Measurements from ENCODE around the gene TAGLN.

TAGLN gene

DNA sequence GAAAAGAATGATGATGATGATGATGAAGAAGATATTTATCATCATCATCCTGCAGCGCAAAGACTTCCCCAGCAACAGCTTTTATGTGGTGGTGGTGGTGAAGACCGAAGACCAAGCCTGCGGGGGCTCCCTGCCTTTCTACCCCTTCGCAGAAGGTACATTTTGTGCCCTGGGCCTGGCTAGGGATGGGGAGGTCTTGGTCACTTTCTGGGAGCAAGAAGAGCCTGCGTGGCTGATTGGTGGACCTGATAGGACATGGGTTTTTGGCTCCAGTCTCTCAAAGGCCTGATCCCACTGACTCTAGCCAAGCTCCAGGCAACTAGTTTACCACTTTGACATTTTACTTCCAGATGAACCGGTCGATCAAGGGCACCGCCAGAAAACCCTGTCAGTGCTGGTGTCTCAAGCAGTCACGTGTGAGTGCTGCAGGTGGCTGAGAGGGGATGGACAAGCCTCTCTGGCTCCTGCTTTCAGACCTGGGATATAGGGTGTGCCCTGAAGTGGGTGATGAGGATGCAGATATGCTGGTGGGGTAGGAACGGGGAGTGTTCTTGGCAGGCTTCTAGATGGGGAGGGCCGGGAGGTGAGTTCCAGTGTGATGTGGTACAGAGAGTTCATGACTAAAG lies 15.3 kb upstream of the TAGLN start:
- H3K4me3 ChIP-seq (ENCODE audit: low read length): no peak overlapping the region
- H3K9ac ChIP-seq (ENCODE audit: low read length): no peak overlapping the region
- H3K27ac ChIP-seq (ENCODE audit: low read length): no peak overlapping the region
- TF ChIP-seq, protein P1, sequence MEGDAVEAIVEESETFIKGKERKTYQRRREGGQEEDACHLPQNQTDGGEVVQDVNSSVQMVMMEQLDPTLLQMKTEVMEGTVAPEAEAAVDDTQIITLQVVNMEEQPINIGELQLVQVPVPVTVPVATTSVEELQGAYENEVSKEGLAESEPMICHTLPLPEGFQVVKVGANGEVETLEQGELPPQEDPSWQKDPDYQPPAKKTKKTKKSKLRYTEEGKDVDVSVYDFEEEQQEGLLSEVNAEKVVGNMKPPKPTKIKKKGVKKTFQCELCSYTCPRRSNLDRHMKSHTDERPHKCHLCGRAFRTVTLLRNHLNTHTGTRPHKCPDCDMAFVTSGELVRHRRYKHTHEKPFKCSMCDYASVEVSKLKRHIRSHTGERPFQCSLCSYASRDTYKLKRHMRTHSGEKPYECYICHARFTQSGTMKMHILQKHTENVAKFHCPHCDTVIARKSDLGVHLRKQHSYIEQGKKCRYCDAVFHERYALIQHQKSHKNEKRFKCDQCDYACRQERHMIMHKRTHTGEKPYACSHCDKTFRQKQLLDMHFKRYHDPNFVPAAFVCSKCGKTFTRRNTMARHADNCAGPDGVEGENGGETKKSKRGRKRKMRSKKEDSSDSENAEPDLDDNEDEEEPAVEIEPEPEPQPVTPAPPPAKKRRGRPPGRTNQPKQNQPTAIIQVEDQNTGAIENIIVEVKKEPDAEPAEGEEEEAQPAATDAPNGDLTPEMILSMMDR (IDR thresholded peaks at IDR 0.05; ENCODE audit: low read depth, low read length): no peak
- TF ChIP-seq EZH2phosphoT487 (IDR thresholded peaks at IDR 0.05; ENCODE audit: low read depth): no peak
- no peaks in the 10 kb centered on the region for H3K27me3 ChIP-seq (ENCODE audit: low read depth, low read length)
- peaks cover 10% of the 10 kb centered on the region; the same call in 1 of the 2 replicates for H3K79me2 ChIP-seq (ENCODE audit: low read length)
- H3K36me3 ChIP-seq (replicated peaks; ENCODE audit: low read depth, low read length): peaks cover 10% of the 10 kb centered on the region
- no peak overlapping the region for H3K4me2 ChIP-seq (ENCODE audit: low read length)
- H4K20me1 ChIP-seq (ENCODE audit: insufficient read depth, low read length): no peaks in the 10 kb centered on the region
- peaks cover 53% of the 10 kb centered on the region for H3K4me1 ChIP-seq (ENCODE audit: low read length)
- no peaks in the 10 kb centered on the region for H3K9me3 ChIP-seq (ENCODE audit: insufficient read depth, low read length)
- H2AFZ ChIP-seq (ENCODE audit: low read depth, low read length): no peak overlapping the region

DNA sequence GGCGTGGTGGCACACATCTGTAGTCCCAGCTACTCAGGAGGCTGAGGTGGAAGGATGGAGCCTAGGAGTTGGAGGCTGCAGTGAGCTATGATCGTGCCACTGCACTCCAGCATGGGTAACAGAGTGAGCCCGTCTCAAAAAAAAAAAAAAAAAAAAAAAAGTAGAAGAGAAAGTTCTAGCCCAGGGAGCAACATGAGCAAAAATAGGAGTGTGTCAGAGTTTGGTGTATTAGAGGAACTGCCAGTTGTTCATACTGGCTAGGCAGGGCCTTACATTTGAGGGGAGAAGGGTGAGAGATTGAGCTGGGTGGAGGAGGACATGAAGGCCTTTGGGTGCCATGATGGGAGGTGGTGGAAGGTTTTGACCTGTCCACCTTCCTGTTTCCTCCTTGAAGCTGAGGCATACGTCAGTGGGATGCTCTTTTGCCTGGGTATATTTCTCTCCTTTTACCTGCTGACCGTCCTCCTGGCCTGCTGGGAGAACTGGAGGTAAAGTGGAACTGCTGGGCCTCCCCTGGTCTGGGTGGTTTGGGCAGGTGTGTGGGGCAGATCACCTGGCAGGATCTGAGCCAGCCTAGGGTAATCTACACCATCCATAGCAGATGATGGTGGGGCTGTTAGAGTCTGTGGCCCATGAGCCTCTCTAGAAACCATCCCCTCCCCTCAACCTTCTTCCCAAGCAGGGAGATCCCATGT lies 13.3 kb upstream of the TAGLN start:
- Histone ChIP-seq H4K20me1 (ENCODE audit: insufficient read depth, low read length) (no peaks in the 10 kb centered on the region), H2AFZ (ENCODE audit: low read depth, low read length) (no peak overlapping the region), H3K79me2 (ENCODE audit: low read length) (no peaks in the 10 kb centered on the region), H3K4me1 (ENCODE audit: low read length) (peaks cover 58% of the 10 kb centered on the region), H3K4me3 (ENCODE audit: low read length) (peak overlapping the region; percentile 31), H3K9ac (ENCODE audit: low read length) (peak overlapping the region; percentile 52; the same call in 1 of the 2 replicates), H3K36me3 (replicated peaks; ENCODE audit: low read depth, low read length) (peaks cover 15% of the 10 kb centered on the region), H3K9me3 (ENCODE audit: insufficient read depth, low read length) (no peaks in the 10 kb centered on the region), H3K27me3 (ENCODE audit: low read depth, low read length) (no peaks in the 10 kb centered on the region), H3K27ac (ENCODE audit: low read length) (peak overlapping the region; percentile 89), H3K4me2 (ENCODE audit: low read length) (peak overlapping the region; percentile 71)
- no peak for TF ChIP-seq EZH2phosphoT487 (IDR thresholded peaks at IDR 0.05; ENCODE audit: low read depth)
- TF ChIP-seq, protein P1 (IDR thresholded peaks at IDR 0.05; ENCODE audit: low read depth, low read length): no peak

DNA sequence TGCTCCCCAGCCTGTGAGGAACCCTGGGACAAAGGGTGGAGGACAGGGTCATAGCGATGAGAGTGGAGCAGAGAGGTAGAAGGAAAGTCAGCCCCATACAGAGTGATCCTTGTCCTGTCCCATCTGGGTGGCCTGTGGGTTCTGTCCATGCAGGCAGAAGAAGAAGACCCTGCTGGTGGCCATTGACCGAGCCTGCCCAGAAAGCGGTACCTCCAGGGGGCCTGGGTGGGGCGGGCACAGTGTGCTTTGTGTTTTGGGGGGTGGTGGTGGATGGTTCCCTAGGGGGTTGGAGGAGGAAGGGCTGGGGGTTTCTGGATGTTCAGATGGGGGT lies 12.8 kb upstream of the TAGLN start:
- Histone ChIP-seq H3K27me3 (ENCODE audit: low read depth, low read length) (no peaks in the 10 kb centered on the region), H3K9ac (ENCODE audit: low read length) (peak overlapping the region; percentile 52; the same call in 1 of the 2 replicates), H4K20me1 (ENCODE audit: insufficient read depth, low read length) (no peaks in the 10 kb centered on the region), H3K4me3 (ENCODE audit: low read length) (peak overlapping the region; percentile 31; the same call in 1 of the 2 replicates), H3K36me3 (replicated peaks; ENCODE audit: low read depth, low read length) (peaks cover 15% of the 10 kb centered on the region), H3K9me3 (ENCODE audit: insufficient read depth, low read length) (no peaks in the 10 kb centered on the region), H3K4me1 (ENCODE audit: low read length) (peaks cover 54% of the 10 kb centered on the region), H3K4me2 (ENCODE audit: low read length) (peak overlapping the region; percentile 71), H2AFZ (ENCODE audit: low read depth, low read length) (no peak overlapping the region), H3K79me2 (ENCODE audit: low read length) (no peaks in the 10 kb centered on the region), H3K27ac (ENCODE audit: low read length) (peak overlapping the region; percentile 89)
- TF ChIP-seq EZH2phosphoT487 (IDR thresholded peaks at IDR 0.05; ENCODE audit: low read depth): no peak
- TF ChIP-seq, protein P1 (IDR thresholded peaks at IDR 0.05; ENCODE audit: low read depth, low read length): no peak

DNA sequence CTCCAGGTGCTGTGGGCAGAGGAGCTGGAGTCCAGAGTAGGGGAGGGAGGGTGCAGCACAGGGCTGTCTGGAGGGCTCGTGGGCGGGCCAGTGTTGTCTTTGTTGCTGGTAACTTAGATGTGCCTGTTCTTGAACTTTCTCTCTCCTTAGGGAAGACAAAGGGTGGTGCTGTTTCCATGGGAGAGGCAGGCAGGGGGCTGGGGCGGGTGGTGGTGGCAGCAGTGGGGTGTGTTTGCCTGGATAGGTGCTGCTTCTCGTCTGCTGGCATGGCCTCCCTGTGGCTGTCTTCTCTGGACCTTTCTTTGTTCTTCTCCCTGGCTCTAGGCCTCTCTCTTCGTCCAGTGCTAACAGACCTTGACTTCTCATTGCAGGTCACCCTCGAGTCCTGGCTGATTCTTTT lies 12.2 kb upstream of the TAGLN start:
- H3K27ac ChIP-seq (ENCODE audit: low read length): no peak overlapping the region
- H3K79me2 ChIP-seq (ENCODE audit: low read length): no peaks in the 10 kb centered on the region
- no peaks in the 10 kb centered on the region for H3K27me3 ChIP-seq (ENCODE audit: low read depth, low read length)
- TF ChIP-seq, protein P1 (IDR thresholded peaks at IDR 0.05; ENCODE audit: low read depth, low read length): no peak
- TF ChIP-seq EZH2phosphoT487 (IDR thresholded peaks at IDR 0.05; ENCODE audit: low read depth): no peak
- no peak overlapping the region for H3K4me3 ChIP-seq (ENCODE audit: low read length)
- H3K36me3 ChIP-seq (replicated peaks; ENCODE audit: low read depth, low read length): peaks cover 16% of the 10 kb centered on the region
- H3K9ac ChIP-seq (ENCODE audit: low read length): no peak overlapping the region
- H3K9me3 ChIP-seq (ENCODE audit: insufficient read depth, low read length): no peaks in the 10 kb centered on the region
- H3K4me2 ChIP-seq (ENCODE audit: low read length): peak overlapping the region; percentile 71; the same call in 1 of the 2 replicates
- H2AFZ ChIP-seq (ENCODE audit: low read depth, low read length): no peak overlapping the region
- H3K4me1 ChIP-seq (ENCODE audit: low read length): peaks cover 51% of the 10 kb centered on the region
- H4K20me1 ChIP-seq (ENCODE audit: insufficient read depth, low read length): no peaks in the 10 kb centered on the region

Data from OCI-LY3 (cell line).